ENCODE measurements around the gene TRAPPC14. TPM values are rescaled to one million over a fixed set of nuclear protein-coding genes. Genes with fewer than 3 reads are reported as not detected.
A peak's percentile ranks its signal among the peaks of the same experiment; 100 is the strongest.

Gene TRAPPC14
- total RNA-seq, 1 donor from 2014 or later: 20.3 TPM

- H3K4me3 Mint-ChIP-seq (ENCODE audit: unreplicated experiment): peak within 1 kb of the TSS; percentile 99
- no peaks in the 10 kb centered on the region for H3K27me3 Mint-ChIP-seq (ENCODE audit: unreplicated experiment)
- no peaks in the 10 kb centered on the region for H3K36me3 Mint-ChIP-seq (ENCODE audit: unreplicated experiment)
- peaks cover 23% of the 10 kb centered on the region for H3K4me1 Mint-ChIP-seq (ENCODE audit: unreplicated experiment)
- H3K9me3 Mint-ChIP-seq (ENCODE audit: unreplicated experiment): no peaks in the 10 kb centered on the region
- H3K27ac Mint-ChIP-seq (ENCODE audit: unreplicated experiment): peak within 1 kb of the TSS; percentile 100
- peak; percentile 95 for DNase-seq (ENCODE audit: extremely low spot score, unreplicated experiment)
- TF ChIP-seq CTCF (IDR thresholded peaks at IDR 0.05): no peak
These were observed 31.3 kb downstream of the TRAPPC14 start, which contains the start of gene MBLAC1 for GRCh38 chr7:100126931-100127865. Gene MBLAC1, plus strand, starts transcription at chr7:100126967. Its CDS starts 429 bp downstream, at chr7:100127396.

GRCh38 chr7:100126239-100126930 is 32.1 kb downstream of the TRAPPC14 start:
- Mint-ChIP-seq H3K4me3 (ENCODE audit: unreplicated experiment) (peak overlapping the region; percentile 99), H3K4me1 (ENCODE audit: unreplicated experiment) (peaks cover 21% of the 10 kb centered on the region), H3K27me3 (ENCODE audit: unreplicated experiment) (no peaks in the 10 kb centered on the region), H3K27ac (ENCODE audit: unreplicated experiment) (peak overlapping the region; percentile 100), H3K36me3 (ENCODE audit: unreplicated experiment) (no peaks in the 10 kb centered on the region), H3K9me3 (ENCODE audit: unreplicated experiment) (no peaks in the 10 kb centered on the region)
- DNase-seq (ENCODE audit: extremely low spot score, unreplicated experiment): no peak
- TF ChIP-seq CTCF (IDR thresholded peaks at IDR 0.05): no peak

GRCh38 chr7:100124301-100125230 is 34.0 kb downstream of the TRAPPC14 start:
- no peak for DNase-seq (ENCODE audit: extremely low spot score, unreplicated experiment)
- Mint-ChIP-seq H3K27me3 (ENCODE audit: unreplicated experiment) (no peaks in the 10 kb centered on the region), H3K4me1 (ENCODE audit: unreplicated experiment) (peaks cover 28% of the 10 kb centered on the region), H3K9me3 (ENCODE audit: unreplicated experiment) (no peaks in the 10 kb centered on the region), H3K27ac (ENCODE audit: unreplicated experiment) (peak overlapping the region; percentile 56), H3K36me3 (ENCODE audit: unreplicated experiment) (no peaks in the 10 kb centered on the region), H3K4me3 (ENCODE audit: unreplicated experiment) (peak overlapping the region; percentile 26)
- no peak for TF ChIP-seq CTCF (IDR thresholded peaks at IDR 0.05)

GRCh38 chr7:100122568-100122967 is 36.0 kb downstream of the TRAPPC14 start:
- no peaks in the 10 kb centered on the region for H3K36me3 Mint-ChIP-seq (ENCODE audit: unreplicated experiment)
- DNase-seq (ENCODE audit: extremely low spot score, unreplicated experiment): no peak
- TF ChIP-seq CTCF (IDR thresholded peaks at IDR 0.05): no peak
- no peaks in the 10 kb centered on the region for H3K9me3 Mint-ChIP-seq (ENCODE audit: unreplicated experiment)
- peaks cover 31% of the 10 kb centered on the region for H3K4me1 Mint-ChIP-seq (ENCODE audit: unreplicated experiment)
- no peaks in the 10 kb centered on the region for H3K27me3 Mint-ChIP-seq (ENCODE audit: unreplicated experiment)
- no peak overlapping the region for H3K4me3 Mint-ChIP-seq (ENCODE audit: unreplicated experiment)
- H3K27ac Mint-ChIP-seq (ENCODE audit: unreplicated experiment): no peak overlapping the region
